Daoy (cell line): ENCODE measurements around the gene ALOX5AP. TPM values are rescaled to one million over a fixed set of nuclear protein-coding genes. Genes with fewer than 3 reads are reported as not detected.
"Not testable (repeated sequence)": the region's sequence is repeated elsewhere in the genome, so short reads cannot be mapped to it uniquely, and the experiment has no call there.

ENCODE experiments used
- DNase-seq: peaks from one replicate; pipeline ENCODE4 v3.0.0-alpha.2; 2015; ENCODE audit warnings: low read depth
- total RNA-seq: library from RNA; depleted of rRNA; stranded (reverse); fragments of >200 nt; shearing (Covaris generic); gene quantifications from 2 replicates; pipeline ENCODE4 v1.2.3, GENCODE V29; 2014

Gene ALOX5AP
- total RNA-seq, 1 experiment from 2014 or later = 2.3 TPM

- no peak for DNase-seq
Measured at GRCh38 chr13:30737511-30738337, 2.4 kb downstream of the ALOX5AP start.

GRCh38 chr13:30738526-30739236 lies 3.3 kb downstream of the ALOX5AP start:
- no peak for DNase-seq

GRCh38 chr13:30739237-30739528 lies 3.8 kb downstream of the ALOX5AP start:
- DNase-seq = no peak

- DNase-seq = peak; percentile 71
Measured at GRCh38 chr13:30739761-30740642, 4.7 kb downstream of the ALOX5AP start.

GRCh38 chr13:30742901-30743300 lies 7.6 kb downstream of the ALOX5AP start:
- DNase-seq = no peak

GRCh38 chr13:30743319-30744055 lies 8.1 kb downstream of the ALOX5AP start:
- DNase-seq = peak; percentile 91

- peak; percentile 69 for DNase-seq
Measured at GRCh38 chr13:30744056-30744680, 8.8 kb downstream of the ALOX5AP start.

GRCh38 chr13:30744681-30745077 lies 9.3 kb downstream of the ALOX5AP start:
- no peak for DNase-seq

- no peak for DNase-seq
Measured at GRCh38 chr13:30745906-30746686, 10.8 kb downstream of the ALOX5AP start.

GRCh38 chr13:30746791-30747190 lies 11.4 kb downstream of the ALOX5AP start:
- DNase-seq = no peak

GRCh38 chr13:30747845-30748244 lies 12.5 kb downstream of the ALOX5AP start:
- not testable (repeated sequence) for DNase-seq

GRCh38 chr13:30748717-30749116 lies 13.4 kb downstream of the ALOX5AP start:
- DNase-seq = no peak

- DNase-seq = no peak
Measured at GRCh38 chr13:30750036-30750435, 14.7 kb downstream of the ALOX5AP start.

GRCh38 chr13:30751183-30751933 lies 16.0 kb downstream of the ALOX5AP start:
- DNase-seq = no peak

GRCh38 chr13:30752201-30752797 lies 17.0 kb downstream of the ALOX5AP start:
- no peak for DNase-seq

- DNase-seq = no peak
Measured at GRCh38 chr13:30753030-30753616, 17.8 kb downstream of the ALOX5AP start.

GRCh38 chr13:30755678-30756077 lies 20.3 kb downstream of the ALOX5AP start:
- no peak for DNase-seq

GRCh38 chr13:30757026-30757742 lies 21.8 kb downstream of the ALOX5AP start:
- no peak for DNase-seq
